Astrocyte of the cerebellum (primary cell): ENCODE measurements around the gene MIA2.

ENCODE experiments used
- DNase-seq: peaks from one replicate; pipeline ENCODE4 v3.0.0-alpha.2; 2011; ENCODE audit warnings: low read depth
- H3K4me3 ChIP-seq: 2 replicates; pipeline ENCODE4 v1.5.1; 2011; ENCODE audit warnings: mild to moderate bottlenecking, low read depth, low read length, moderate library complexity
- in situ Hi-C: cut with HindIII; loops from 2 replicates; pipeline ENCODE4 v1.10.0; 2017; ENCODE audit warnings: low sequenced_read_pairs
- TF ChIP-seq, protein P1 (sequence below): IDR thresholded peaks from 2 replicates; pipeline ENCODE4 v1.5.1; 2012; ENCODE audit warnings: low read length, low read depth, moderate library complexity, mild to moderate bottlenecking; ENCODE audit errors: missing control alignments

MIA2 gene

DNA sequence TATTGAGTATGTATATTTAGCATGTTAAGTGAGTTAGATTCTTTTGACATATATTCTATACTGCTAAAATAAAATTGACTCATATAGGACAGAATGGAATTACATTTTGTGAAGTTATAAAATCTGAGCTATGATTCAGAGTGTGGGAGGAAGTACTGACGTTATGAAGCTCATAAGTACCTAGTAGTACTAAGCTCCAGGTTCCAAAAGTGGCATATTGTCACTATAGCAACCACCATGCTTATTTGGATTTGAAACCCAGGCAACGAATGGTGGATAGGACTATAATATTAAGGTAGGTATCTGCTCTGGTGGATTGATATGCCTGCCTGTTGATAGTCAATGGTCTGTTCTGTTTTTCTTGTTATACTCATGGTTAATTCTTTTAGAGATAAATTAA lies 200.7 kb downstream of the MIA2 start:
- in situ Hi-C loops, result no loop called here
- TF ChIP-seq, protein P1, sequence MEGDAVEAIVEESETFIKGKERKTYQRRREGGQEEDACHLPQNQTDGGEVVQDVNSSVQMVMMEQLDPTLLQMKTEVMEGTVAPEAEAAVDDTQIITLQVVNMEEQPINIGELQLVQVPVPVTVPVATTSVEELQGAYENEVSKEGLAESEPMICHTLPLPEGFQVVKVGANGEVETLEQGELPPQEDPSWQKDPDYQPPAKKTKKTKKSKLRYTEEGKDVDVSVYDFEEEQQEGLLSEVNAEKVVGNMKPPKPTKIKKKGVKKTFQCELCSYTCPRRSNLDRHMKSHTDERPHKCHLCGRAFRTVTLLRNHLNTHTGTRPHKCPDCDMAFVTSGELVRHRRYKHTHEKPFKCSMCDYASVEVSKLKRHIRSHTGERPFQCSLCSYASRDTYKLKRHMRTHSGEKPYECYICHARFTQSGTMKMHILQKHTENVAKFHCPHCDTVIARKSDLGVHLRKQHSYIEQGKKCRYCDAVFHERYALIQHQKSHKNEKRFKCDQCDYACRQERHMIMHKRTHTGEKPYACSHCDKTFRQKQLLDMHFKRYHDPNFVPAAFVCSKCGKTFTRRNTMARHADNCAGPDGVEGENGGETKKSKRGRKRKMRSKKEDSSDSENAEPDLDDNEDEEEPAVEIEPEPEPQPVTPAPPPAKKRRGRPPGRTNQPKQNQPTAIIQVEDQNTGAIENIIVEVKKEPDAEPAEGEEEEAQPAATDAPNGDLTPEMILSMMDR, result no peak
- H3K4me3 ChIP-seq, result no peak overlapping the region
- no peak for DNase-seq

DNA sequence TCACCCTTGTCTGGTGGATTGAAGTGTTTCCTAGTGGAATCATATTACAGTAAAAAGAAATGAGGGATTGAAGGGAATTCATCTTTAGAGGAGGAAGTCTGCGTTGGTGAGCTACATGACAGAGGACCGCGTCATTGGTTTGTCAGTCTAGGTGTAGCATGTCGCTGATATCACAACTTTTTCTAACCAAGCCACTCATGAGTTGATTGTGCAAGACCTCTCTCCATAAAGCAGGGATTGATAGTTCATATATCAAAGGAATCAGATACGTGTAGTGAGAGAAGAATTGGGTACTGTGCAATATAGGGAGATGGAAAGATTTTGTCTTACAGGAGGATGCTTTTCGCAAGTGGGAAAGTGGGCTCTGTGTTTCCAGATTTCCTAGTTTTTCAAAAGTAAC lies 201.5 kb downstream of the MIA2 start:
- no peak overlapping the region for H3K4me3 ChIP-seq
- in situ Hi-C loops, result no loop called here
- TF ChIP-seq, protein P1, result no peak
- no peak for DNase-seq
